ENCODE results near the gene CATSPERD. TPM values are rescaled to one million over a fixed set of nuclear protein-coding genes. Genes with fewer than 3 reads are reported as not detected.

CATSPERD gene
- total and polyA plus RNA-seq, 9 of the 15 experiments (the other 6 are each of a cell fraction or from before 2014, with no cell fraction given), result not detected

DNA sequence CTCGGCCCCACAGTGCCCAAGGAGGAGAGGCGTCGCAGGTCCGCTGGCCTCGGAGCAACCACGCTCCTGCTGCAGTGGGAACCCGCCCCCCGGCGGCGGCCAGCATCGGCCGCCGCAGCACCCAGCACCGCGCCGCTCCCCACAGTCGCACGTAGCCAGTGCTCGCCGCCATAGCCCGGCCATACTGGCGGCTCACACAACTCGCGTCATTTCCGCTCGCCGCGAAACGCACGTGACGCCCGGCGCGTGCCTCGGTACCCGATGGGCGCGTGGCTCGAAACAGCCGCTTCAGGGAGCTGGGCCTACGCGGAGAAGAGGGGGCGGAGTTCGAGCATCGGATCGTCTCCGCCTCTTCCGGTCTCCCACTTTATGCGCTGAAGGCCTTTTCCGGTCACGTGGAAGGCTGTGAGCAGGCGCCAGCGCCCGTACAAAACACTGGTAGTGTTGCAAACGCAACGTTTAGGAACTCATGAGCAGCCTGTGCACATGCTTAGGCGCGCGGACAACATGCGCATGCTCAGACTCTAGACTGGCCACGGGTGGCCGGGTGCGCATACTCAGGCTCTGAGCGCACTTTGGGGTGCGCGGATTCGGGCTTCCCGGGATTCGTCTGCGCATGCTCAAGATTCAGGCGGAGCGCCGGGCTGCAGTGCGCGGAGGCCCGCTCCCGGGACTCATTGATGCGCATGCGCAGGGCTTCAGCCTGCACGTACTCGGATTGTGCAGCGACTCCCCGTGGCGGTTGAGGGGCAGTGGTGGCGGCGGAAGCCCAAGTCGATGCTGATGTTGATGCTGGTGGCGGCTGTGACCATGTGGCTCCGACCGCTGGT is at the start of gene CATSPERD, which contains the start of gene LONP1 (continued):
- TF ChIP-seq MGA (IDR thresholded peaks at IDR 0.05) (peak; percentile 7; the same call in 1 of the 2 replicates), JUND (IDR thresholded peaks at IDR 0.05; ENCODE audit: borderline replicate concordance, low read depth, low read length) (peak; percentile 77), JUND (tag; IDR thresholded peaks at IDR 0.05; ENCODE audit: borderline replicate concordance, low read depth, low read length) (peak; percentile 41; the same call in 1 of the 3 replicates), SREBF1 (IDR thresholded peaks at IDR 0.05; ENCODE audit: borderline replicate concordance, low read depth, low read length) (0 out of 2 replicates have a peak, but pooled peaks have one; percentile 18), ZBTB7A (IDR thresholded peaks at IDR 0.05; ENCODE audit: borderline replicate concordance, control insufficient read depth, low read depth, low read length) (peak; percentile 19; the same call in 1 of the 2 replicates), SMARCA5 (IDR thresholded peaks at IDR 0.05) (no peak), RUNX1 (IDR thresholded peaks at IDR 0.05; ENCODE audit: low read depth) (no peak), CTBP1 (IDR thresholded peaks at IDR 0.05; ENCODE audit: borderline replicate concordance) (peak; percentile 81), USF2 (CRISPR knock-in tag; IDR thresholded peaks at IDR 0.05) (peak; percentile 96), SP1 (CRISPR knock-in tag; IDR thresholded peaks at IDR 0.05) (peak; percentile 91), HMGXB4 (CRISPR knock-in tag; IDR thresholded peaks at IDR 0.05) (peak; percentile 19; the same call in 1 of the 2 replicates)

Data from K562 (cell line).